ENCODE results near the gene ZNF683.
"Not testable (repeated sequence)": the region's sequence is repeated elsewhere in the genome, so short reads cannot be mapped to it uniquely, and the experiment has no call there.

The ZNF683 gene

GRCh38 chr1:26378088-26378878 lies 5.7 kb upstream of the ZNF683 start:
- Histone ChIP-seq H3K9me3 (no peaks in the 10 kb centered on the region), H3K27ac (no peak overlapping the region), H3K4me3 (no peak overlapping the region), H3K27me3 (peaks cover 0 to 18% of the 10 kb centered on the region in 2 donors), H3K36me3 (no peaks in the 10 kb centered on the region), H3K4me1 (peaks cover 0 to 7% (median 0%) of the 10 kb centered on the region in 4 donors)
- intact Hi-C loops (cut with DNase I; ENCODE audit: low total_unique reads): no loop called here
- no peak for TF ChIP-seq CTCF (IDR thresholded peaks at IDR 0.05)
- no peak for DNase-seq

GRCh38 chr1:26376050-26376449 lies 3.5 kb upstream of the ZNF683 start:
- TF ChIP-seq CTCF (IDR thresholded peaks at IDR 0.05): no peak
- intact Hi-C loops (cut with DNase I; ENCODE audit: low total_unique reads): no loop called here
- Histone ChIP-seq H3K27ac (no peak overlapping the region), H3K4me1 (peaks cover 0 to 7% (median 0%) of the 10 kb centered on the region in 4 donors), H3K36me3 (no peaks in the 10 kb centered on the region), H3K27me3 (peaks cover 0 to 22% of the 10 kb centered on the region in 2 donors), H3K9me3 (peaks cover 0 to under 1% (median 0%) of the 10 kb centered on the region in 3 donors), H3K4me3 (no peak overlapping the region)
- DNase-seq: no peak

GRCh38 chr1:26375081-26375480 lies 2.5 kb upstream of the ZNF683 start:
- Histone ChIP-seq H3K4me1 (peaks cover 0 to 7% (median 0%) of the 10 kb centered on the region in 4 donors), H3K36me3 (no peaks in the 10 kb centered on the region), H3K9me3 (peaks cover 0 to 4% (median 0%) of the 10 kb centered on the region in 3 donors), H3K27ac (no peak overlapping the region), H3K4me3 (no peak overlapping the region), H3K27me3 (peaks cover 0 to 17% of the 10 kb centered on the region in 2 donors)
- no peak for DNase-seq
- TF ChIP-seq CTCF (IDR thresholded peaks at IDR 0.05): no peak
- intact Hi-C loops (cut with DNase I; ENCODE audit: low total_unique reads): no loop called here

GRCh38 chr1:26374361-26374760 lies 1.8 kb upstream of the ZNF683 start:
- peaks cover 0 to 20% of the 10 kb centered on the region in 2 donors for H3K27me3 ChIP-seq
- intact Hi-C loops (cut with DNase I; ENCODE audit: low total_unique reads); H3K4me3 ChIP-seq; H3K9me3 ChIP-seq; H3K27ac ChIP-seq; H3K36me3 ChIP-seq; H3K4me1 ChIP-seq; DNase-seq: not testable (repeated sequence)

GRCh38 chr1:26373789-26374188 lies 1.2 kb upstream of the ZNF683 start:
- peaks cover 0 to 7% (median 0%) of the 10 kb centered on the region in 4 donors for H3K4me1 ChIP-seq
- H3K9me3 ChIP-seq: peaks cover 0 to 4% (median 0%) of the 10 kb centered on the region in 3 donors
- DNase-seq: no peak
- H3K27me3 ChIP-seq: peaks cover 0 to 23% of the 10 kb centered on the region in 2 donors
- no peak overlapping the region for H3K4me3 ChIP-seq
- TF ChIP-seq CTCF (IDR thresholded peaks at IDR 0.05): no peak
- H3K27ac ChIP-seq: no peak overlapping the region
- H3K36me3 ChIP-seq: no peaks in the 10 kb centered on the region
- intact Hi-C loops (cut with DNase I; ENCODE audit: low total_unique reads): no loop called here

- H3K27ac ChIP-seq: no peak overlapping the region
- TF ChIP-seq CTCF (IDR thresholded peaks at IDR 0.05): no peak
- no peak overlapping the region for H3K4me3 ChIP-seq
- H3K36me3 ChIP-seq: no peaks in the 10 kb centered on the region
- H3K27me3 ChIP-seq: peaks cover 0 to 29% of the 10 kb centered on the region in 2 donors
- H3K9me3 ChIP-seq: peaks cover 0 to 4% (median 0%) of the 10 kb centered on the region in 3 donors
- DNase-seq: no peak
- intact Hi-C loops (cut with DNase I; ENCODE audit: low total_unique reads): no loop called here
- peaks cover 0 to 5% (median 0%) of the 10 kb centered on the region in 4 donors for H3K4me1 ChIP-seq
These were observed 731 bp upstream of the ZNF683 start for GRCh38 chr1:26373281-26373680.
